A172 (cell line): ENCODE data around the gene OPRL1. TPM values are rescaled to one million over a fixed set of nuclear protein-coding genes. Genes with fewer than 3 reads are reported as not detected.
"Not testable (repeated sequence)": the region's sequence is repeated elsewhere in the genome, so short reads cannot be mapped to it uniquely, and the experiment has no call there.

Experiments used
- DNase-seq: peaks from one replicate; pipeline ENCODE4 v3.0.0-alpha.2; 2015; ENCODE audit warnings: low spot score
- total RNA-seq: library from RNA; depleted of rRNA; stranded (reverse); fragments of >200 nt; shearing (Covaris generic); gene quantifications from 2 replicates; pipeline ENCODE4 v1.2.3, GENCODE V29; 2014

OPRL1 gene
- total RNA-seq, 1 experiment from 2014 or later: 1.2 TPM

DNA sequence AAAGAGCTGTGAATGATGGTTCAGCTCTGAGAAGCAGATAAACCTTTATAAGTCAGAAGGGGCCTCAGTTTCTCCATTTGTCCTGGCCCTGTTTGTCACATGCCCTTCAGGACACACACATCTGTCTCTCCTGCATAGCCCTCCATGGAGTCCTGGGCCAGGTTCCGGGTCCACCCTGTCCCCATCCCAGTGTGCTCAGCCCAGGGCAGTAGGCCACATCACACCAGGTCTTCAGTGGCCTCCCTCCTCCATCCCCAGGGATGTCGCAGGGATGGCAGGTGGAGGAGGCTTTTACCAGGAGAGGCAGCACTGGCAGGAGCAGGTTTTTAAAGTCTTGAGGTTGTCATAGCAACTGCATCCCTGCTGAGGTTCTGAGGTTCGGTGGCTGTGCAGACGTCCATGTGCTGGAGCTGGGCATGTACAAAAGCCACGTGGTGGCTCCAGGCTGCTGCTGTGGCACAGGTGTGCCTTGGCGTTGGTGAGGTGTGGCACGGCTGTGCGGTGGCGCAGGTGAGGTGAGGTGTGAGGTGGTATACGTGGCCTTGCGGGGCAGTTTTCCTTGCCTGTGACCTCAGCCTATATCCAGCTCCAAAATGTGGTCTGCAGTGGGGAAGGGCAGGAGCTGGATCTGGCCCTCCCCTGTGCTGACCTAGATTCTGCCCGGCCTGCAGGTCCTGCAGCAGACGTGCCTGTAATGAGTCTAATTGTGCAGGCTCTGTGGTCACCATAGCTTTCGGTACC is 35.5 kb downstream of the OPRL1 start:
- DNase-seq: no peak

DNA sequence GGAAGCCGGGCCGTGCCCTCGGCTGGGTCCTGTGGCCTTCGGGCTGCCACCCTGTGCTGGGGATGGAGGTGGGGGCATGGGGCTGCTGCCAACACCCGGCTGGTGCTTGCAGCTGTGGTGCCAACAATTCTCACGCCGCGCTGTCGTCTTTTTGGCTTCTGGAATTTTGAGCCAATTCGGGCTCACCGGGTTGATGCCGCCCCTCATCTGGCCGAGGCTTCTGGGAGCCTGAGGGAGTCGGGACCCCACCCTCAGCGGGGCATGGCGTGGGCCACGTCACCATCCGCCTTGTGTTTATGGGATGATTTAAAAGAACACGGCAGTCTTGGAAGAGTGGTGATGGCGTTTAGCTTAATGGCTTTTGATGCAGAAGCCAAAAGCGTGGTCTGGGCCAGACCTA is 36.1 kb downstream of the OPRL1 start:
- no peak for DNase-seq

DNA sequence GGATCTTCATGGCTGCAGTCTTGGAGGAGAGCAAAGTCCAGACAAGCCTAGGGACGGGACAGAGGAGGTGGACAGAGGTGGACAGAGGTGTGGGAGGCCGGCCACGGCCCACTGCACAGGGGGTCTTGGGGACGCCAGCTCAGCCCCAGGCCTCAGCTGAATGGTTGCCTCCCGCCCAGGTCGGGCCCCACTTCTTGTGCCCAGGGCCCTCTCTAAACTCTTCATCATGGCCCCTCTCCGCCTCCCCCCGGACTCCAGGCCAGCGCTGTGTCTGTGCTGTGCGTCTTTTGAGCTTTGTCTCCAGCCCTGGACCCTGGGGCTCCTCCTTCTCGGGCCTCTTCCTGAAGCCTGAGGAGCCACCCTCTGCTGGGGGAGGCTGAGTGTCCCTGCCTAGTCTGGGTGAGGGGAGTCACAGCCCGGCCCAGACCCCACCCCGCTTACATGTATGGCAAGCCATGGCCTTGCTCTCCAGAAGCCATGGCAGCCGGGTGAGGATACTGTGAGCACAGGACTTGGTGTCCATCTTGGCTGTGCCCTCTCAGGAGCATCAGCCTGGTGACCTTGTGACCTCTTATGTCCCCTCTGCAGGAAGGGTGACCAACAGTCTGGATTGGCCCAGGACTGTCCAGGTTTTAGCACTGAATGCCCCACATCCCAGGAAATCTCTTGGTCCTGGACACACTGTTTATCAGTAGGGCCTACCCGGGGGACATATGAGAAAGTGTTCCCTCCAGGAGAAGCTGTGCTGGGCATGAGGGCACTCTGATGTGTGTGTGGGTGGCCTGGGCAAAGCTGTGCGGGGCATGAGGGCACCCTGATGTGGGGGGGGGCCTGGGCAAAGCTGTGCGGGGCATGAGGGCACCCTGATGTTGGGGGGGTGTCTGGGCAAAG is 36.9 kb downstream of the OPRL1 start:
- DNase-seq: no peak

DNA sequence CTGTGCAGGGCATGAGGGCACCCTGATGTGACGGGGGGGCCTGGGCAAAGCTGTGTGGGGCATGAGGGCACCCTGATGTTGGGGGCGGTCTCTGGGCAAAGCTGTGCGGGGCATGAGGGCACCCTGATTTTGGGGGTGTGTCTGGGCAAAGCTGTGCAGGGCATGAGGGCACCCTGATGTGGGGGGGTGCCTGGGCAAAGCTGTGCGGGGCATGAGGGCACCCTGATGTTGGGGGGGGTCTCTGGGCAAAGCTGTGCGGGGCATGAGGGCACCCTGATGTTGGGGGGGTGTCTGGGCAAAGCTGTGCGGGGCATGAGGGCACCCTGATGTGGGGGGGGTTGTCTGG is 37.5 kb downstream of the OPRL1 start:
- DNase-seq: not testable (repeated sequence)

DNA sequence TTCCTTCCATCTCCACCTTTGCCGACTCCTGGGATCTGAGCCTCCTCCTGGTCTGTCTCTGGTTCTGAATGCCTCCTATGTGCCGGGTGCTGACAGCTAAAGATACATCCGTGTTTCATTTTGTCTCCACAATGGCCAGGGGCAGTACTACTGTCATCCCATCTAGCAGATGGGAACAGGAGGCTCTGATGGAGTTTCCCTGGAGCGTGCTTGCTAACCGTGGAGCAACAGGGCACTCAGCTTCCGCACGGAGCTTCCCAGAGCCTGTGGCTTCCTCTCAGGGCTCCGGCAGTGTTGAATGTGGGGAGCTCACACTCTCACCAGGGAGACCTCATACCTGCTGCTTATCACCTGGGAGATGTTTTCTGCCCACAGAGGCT is 39.4 kb downstream of the OPRL1 start:
- no peak for DNase-seq

DNA sequence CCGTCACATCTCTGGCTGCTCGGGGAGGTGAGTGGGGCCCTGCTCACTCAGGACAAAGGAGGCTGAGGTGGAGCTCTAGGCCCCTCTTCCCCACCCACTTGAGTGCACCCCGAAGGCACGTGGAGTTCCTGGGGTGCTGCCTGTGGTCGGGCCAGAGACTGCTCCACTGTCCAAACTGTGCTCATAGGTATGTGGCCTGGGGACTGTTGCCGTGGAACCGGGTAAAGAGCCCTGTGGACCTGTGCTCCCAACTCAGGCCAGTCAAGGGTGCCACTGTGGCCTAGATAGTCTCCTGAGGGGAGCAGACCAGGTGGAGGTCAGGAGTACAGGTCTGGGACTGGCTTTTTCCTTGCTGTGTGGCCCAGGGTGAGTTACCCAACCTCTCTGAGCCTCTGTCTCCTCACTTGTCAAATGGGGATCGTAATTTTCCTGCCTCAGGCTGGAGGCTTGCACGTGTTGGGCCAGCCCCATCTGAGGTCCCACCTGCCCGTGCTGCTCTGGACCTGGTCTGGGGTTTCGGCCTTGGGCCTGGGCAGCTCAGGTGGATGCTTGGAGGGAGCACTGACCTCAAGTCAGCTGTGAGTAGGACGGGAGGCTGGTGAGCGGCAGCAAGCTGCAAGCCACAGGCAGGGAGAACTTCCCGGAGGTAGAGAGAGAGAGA is 39.9 kb downstream of the OPRL1 start:
- DNase-seq: no peak

DNA sequence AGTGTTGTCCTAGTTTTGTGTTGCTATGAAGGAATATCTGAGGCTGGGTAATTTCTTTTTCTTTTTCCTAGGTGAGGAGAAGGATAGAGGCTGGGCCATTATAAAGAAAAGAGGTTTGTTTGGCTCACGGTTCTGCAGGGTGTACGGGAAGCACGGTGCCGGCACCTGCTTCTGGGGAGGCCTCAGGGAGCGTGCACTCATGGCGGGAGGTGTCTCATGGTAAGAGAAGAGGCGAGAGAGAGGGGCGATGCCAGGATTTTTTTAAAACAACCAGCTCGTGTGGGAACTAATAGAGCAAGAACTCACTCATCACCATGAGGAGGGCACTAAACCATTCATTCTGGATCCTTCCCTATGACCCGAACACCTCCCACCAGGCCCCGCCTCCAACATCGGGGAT is 41.7 kb downstream of the OPRL1 start:
- DNase-seq: no peak

DNA sequence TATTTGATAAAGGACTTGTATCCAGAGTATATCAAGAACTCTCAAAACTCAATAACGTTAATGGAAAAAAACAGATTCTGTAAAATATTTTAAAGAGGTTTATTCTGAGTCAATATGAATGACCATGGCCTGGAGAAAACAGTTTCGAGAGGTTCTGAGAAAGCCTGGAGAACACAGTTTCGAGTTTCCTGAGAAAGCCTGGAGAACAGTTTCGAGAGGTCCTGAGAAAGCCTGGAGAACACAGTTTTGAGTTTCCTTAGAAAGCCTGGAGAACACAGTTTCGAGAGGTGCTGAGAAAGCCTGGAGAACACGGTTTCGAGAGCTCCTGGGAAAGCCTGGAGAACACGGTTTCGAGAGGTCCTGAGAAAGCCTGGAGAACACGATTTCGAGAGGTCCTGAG is 43.0 kb downstream of the OPRL1 start:
- not testable (repeated sequence) for DNase-seq

DNA sequence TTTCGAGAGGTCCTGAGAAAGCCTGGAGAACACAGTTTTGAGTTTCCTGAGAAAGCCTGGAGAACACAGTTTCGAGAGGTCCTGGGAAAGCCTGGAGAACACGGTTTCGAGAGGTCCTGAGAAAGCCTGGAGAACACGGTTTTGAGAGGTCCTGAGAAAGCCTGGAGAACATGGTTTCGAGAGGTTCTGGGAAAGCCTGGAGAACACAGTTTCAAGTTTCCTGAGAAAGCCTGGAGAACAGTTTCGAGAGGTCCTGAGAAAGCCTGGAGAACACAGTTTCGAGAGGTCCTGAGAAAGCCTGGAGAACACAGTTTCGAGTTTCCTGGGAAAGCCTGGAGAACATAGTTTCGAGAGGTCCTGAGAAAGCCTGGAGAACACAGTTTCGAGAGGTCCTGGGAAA is 43.6 kb downstream of the OPRL1 start:
- DNase-seq: not testable (repeated sequence)

DNA sequence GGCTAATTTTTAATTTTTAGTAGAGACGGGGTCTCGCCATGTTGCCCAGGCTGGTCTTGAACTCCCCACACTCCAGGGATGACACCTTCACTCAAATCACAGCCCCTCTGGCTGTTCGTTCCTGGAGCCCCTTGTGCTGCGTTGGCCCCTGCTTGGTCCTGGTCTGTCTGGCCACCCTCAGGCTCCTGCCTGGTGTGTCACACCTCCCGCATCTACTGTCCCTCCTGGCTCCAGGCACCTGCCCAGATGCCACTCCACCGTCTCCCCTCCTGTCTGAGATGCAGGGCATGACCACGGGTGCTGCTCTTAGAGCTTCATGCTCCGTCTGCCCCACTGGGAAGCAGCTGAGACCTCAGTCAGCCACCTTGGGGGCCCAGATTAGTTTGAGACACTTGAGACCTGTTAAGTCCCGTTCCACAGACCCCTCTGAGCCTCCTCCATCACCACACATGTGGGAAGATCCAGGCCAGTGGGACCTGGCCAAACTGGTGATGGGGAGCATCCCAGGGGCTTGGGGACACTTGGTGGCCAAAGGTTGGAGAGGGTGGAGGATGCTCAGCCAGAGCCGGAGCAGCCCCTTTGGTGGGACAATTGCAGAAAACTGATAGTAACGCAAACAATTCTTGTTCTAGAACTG is 49.4 kb downstream of the OPRL1 start:
- DNase-seq: no peak

DNA sequence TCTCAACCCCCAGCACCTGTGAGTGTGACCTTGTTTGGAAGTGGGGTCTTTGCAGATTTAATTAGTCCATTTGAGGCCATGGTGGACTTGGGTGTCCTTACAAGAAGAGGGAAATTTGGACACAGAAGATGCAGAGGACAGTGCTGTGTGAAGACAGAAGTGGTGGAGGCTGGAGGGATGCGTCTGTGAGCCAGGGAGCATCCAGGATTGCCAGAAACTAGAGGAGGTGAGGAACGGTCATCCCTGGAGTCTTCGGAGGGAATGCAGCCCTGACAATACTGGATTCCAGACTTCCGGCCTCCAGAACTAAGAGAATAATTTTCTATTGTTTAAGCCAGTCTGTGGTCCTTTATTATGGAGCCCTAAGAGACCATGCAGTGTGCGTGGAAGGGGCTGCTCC is 50.4 kb downstream of the OPRL1 start:
- DNase-seq: no peak

DNA sequence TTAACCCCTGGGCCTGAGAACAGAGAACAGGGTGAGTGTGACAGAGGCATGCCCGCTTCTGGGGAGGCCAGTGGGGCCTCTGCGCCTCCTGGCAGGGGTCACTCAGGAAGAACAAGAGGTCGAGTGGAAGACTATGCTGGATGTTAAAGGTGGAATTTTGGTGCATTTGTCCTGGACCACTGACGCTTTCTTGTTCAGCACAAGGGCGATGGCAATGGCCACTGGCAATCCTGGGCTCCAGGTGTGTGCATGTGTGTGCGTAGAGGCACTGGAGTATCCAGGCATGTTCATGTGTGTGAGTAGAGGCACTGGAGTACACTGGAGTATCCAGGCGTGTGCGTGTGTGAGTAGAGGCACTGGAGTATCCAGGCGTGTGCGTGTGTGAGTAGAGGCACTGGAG is 51.0 kb downstream of the OPRL1 start:
- no peak for DNase-seq

DNA sequence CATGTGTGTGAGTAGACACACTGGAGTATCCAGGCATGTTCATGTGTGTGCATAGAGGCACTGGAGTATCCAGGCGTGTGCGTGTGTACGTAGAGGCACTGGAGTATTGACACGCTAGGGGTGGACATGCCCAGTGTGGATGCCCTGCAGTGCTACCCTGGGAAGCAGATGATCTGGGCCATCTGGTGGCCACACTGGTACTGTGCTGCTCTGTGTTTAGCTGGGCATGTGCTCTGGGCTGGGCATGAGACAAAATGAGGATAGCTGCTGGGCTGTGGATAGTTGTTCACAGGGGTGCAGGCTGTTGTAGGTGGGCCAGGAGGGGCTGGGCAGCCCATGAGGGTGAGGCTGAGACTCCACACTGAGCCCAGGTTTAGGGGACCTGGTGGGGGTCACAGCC is 51.5 kb downstream of the OPRL1 start:
- DNase-seq: no peak

DNA sequence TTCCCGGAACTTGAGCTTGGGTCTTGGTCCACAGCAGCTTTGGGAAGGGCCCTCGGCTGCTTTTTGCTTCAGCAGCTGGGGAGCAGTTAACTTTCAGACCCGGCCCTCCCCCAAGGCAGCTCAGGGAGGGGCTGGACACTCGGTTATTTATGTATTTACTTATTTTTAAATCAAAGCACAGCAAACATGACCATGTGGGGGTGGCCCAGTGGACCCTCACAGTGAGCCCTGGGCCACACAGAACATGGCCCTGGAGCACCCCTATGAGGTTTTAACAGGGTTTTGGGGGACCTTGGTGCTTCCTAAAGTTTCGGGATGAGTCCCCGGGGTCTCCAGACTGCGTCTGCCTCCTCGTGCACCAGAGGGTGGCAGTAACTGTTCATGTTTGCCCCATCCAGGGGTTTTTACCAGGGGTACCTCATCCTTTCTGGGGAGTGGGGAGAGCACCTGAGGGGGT is 54.1 kb downstream of the OPRL1 start:
- no peak for DNase-seq

DNA sequence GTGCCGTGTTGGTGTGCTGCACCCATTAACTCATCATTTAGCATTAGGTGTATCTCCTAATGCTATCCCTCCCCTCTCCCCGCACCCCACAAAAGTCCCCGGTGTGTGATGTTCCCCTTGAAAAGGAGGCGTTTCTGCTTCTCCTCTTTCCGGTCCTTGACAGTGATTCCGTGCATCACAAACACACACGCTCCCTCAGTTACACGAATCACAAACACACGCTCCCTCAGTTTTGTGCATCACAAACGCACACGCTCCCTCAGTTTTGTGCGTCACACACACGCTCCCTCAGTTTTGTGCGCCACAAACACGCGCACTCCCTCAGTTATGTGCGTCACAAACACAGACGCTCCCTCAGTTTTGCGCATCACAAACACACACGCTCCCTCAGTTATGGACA is 54.9 kb downstream of the OPRL1 start:
- DNase-seq: not testable (repeated sequence)

DNA sequence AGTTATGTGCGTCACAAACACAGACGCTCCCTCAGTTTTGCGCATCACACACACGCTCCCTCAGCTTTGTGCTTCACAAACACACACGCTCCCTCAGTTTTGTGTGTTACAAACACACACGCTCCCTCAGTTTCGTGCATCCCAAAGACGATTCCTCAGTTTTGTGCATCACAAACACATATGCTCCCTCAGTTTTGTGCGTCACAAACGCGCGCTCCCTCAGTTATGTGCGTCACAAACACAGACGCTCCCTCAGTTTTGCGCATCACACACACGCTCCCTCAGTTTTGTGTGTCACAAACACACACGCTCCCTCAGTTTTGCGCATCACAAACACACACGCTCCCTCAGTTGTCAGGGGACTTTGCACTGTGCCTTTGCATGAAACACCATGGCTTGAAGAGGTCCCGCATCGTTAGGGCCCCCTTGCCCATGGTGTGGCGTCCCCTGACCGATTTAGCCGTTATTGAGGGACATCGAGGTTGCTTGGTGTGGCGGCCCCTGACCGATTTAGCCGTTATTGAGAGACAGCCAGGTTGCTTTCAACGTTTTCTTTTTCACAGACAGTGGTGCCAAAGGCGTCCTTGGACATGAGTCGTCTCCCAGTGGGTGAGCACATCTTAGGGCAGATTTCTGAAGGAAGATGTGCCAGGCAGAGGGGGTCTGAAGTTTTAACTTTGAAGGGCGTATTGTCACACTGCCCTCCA is 56.3 kb downstream of the OPRL1 start:
- no peak for DNase-seq

DNA sequence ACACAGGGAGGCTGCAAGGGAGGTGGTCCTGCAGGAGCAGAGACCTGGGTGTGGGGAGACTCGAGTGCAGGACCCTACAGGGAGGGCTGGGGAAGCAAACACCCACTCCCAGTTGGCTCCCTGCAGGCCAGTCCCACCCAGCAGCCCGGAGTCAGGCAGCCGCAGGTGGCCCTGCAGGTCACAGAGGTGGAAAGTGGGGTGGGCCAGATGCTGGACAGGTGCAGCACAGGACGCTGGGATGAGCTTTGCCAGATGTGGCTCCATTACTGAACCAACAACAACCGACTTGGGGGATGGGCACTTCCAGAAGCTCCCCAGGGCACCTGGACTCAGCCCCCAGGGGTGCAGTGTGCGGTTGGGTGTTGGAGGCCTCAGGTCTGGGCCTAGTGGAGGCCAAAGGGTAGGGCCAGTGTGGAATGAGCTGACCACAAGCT is 57.7 kb downstream of the OPRL1 start:
- no peak for DNase-seq

DNA sequence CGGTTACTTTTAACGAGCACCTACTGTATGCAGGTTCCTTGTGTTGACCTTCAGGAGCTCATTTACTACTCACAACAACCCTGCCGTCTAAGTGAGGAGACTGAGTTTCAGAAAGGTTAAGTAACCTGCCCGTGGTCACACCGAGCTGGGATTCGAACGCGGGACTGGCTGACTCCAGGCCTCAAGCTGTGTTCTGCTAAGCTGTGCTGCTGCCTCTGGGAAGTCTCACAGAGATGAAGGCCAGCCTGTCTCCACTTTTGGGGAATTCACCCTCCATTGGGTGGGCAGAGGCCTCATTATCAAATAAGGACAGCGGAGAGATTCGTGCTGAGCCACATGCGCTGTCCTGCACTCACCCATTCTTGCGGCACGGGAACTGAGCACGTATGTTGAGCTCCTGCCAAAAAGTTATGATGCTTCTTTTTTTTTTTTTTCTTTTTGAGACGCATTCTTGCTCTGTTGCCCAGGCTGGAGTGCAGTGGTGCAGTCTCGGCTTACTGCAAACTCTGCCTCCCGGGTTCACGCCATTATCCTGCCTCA is 58.5 kb downstream of the OPRL1 start:
- DNase-seq: no peak

DNA sequence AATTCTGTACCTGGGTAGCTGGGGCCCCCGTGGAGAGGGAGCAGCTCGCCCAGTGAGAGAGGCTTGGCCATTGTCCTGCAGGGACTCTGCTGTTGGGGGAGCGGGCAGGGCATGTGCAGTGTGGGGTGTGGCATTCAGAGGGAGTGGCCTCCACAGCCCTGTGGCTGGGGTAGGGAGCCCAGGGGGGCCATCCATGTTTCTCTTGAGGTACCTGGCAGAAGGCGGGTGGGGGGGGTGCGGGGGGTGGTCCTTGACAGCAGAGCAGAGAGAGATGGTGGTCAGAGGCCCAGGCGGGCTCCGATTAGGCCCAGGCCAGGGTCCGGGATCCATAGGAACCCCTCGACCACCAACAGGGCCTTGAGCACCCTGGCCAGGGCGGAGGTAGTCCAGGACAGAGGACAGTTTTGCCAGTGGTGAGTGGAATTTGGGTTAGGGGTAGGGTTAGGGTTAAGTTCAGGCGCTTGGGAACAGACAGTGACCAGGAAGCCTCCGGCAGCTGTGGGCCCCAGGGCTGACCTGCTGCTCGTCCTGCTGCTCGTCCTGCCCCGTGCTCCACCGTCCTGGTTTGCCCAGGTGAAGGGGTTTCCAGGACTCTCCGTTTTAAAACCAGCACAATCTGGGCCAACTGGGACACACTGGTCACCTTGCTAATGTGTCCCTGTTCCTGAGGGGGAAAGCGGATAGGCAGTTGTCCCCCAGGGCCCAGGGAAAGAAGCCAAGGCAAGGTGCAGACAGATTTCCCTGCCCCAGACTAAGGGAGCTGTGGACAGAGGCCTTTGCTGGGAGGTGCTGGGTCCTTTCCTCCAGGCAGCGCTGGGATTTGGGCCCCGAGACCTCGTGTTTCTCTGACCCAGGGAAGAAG is 59.5 kb downstream of the OPRL1 start:
- no peak for DNase-seq
